ENCODE data around the gene SS18L1. TPM values are rescaled to one million over a fixed set of nuclear protein-coding genes. Genes with fewer than 3 reads are reported as not detected.

The SS18L1 gene
- total RNA-seq, 2 experiments from 2014 or later: 13.7 to 15.2 TPM

DNA sequence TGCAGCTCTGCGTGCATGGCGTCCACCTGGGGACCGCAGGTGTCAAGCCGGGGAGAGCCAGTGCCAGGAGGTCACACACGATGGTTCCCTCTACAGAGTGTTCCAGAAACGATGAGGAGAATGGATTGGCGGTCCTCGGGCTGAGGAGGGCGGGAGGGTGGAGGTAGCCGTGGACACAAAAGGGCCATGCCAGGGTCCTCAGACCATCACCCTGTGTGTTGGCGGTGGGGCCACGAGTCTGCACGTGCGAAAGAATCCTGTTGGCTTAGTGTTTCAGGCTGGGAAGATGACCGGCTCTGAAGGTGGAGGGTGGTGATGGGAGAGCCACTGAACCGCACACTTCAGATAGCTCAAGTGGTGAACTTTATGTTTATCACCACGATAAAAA lies 62.8 kb downstream of the SS18L1 start:
- no peak overlapping the region for H3K4me3 Mint-ChIP-seq
- H3K27ac Mint-ChIP-seq: no peak overlapping the region
- ChIA-PET CTCF (no interaction called here), POLR2A (no interaction called here)
- peaks cover 12% of the 10 kb centered on the region for H3K36me3 Mint-ChIP-seq
- no peaks in the 10 kb centered on the region for H3K27me3 Mint-ChIP-seq
- DNase-seq: no peak
- intact Hi-C loops (cut with micrococcal nuclease): no loop called here
- H3K4me1 Mint-ChIP-seq (ENCODE audit: low read depth): no peaks in the 10 kb centered on the region
- H3K9me3 Mint-ChIP-seq: no peaks in the 10 kb centered on the region

DNA sequence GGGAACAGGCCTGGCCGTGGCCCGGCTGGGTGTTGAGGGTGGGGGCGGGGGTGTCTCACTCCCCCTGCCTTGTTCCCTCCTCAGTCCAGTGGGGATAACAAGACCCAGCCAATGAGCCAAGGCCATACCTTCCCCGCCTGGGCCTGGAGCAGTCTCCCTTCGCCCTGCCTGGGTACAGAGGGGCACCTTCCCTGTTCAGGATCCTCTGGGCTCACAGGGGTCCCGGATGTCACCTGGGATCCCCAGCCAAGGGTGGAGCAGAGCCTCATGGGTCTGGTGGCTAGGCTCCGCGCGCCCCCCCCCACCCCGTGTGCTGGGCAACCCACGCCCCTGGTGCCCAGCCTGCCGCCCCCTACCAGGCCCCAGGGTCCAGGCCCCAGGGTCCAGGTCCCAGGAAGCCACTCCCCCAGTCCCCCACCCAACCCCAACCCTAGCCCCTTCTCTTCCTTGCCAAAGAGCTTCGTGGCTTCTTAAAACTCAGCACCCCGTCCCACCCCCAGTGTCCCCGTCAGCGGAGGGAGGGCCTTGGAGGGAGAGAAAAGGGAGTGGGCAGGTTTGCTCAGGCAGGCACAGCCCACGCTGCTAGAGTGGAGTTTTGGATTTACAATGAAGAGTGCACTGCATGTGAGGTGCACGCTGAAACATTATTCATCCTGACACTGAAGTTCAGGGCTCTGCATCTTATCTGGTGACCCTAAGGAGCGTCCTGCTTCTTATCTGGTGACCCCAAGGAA lies 64.7 kb downstream of the SS18L1 start:
- peaks cover 4% of the 10 kb centered on the region for H3K36me3 Mint-ChIP-seq
- H3K27me3 Mint-ChIP-seq: peaks cover 3% of the 10 kb centered on the region
- POLR2A ChIA-PET: no interaction called here
- DNase-seq: no peak
- intact Hi-C loops (cut with micrococcal nuclease): no loop called here
- no peak overlapping the region for H3K27ac Mint-ChIP-seq
- H3K9me3 Mint-ChIP-seq: no peaks in the 10 kb centered on the region
- CTCF ChIA-PET: no interaction called here
- no peak overlapping the region for H3K4me3 Mint-ChIP-seq
- H3K4me1 Mint-ChIP-seq (ENCODE audit: low read depth): no peaks in the 10 kb centered on the region

DNA sequence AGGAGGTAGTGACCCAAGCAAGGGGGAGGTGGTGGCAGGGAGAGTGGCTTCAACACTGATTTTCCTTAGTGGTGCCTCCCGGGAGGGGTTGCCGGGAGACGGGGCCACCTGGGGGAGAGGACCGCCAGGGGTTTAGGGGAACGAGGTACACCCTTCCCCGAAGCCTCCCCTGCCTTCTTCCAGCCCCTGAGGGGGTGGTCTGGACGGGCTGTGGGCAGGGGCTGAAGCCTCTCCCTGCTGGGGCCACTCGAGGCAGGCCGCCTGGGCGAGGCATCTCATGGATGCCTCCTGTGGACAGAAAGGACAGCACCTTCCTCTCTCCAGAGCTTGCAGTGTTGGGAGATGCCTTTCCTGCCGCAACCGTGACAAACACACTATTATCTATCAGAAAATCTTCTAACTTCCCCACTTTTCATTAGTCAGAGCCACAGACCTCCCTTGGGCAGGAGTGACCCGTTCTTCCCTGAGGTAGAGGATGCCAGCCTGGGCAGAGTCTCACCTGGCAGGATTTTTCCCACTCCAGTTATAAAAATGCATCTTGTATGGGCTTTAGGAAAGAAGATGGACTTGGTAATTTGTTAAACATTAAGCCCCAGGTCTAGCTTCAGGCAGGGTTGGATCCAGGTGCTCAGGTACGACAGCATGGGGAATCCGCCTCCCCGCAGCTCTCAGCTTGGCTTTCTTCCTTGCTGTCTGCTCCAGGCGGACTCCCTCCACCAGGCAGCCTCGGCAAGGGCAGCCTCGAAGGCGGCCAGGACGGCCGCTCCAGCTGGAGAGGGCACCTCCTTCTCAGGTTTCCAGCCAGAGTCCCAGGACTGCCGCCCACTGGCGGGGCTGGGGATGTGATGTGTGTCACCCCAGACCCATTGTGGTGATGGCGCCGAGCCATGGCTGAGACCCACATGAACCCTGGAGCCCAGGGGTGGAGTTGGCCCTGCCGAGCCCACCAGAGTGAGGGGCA lies 65.5 kb downstream of the SS18L1 start:
- DNase-seq: no peak
- H3K27me3 Mint-ChIP-seq: peaks cover 3% of the 10 kb centered on the region
- no peaks in the 10 kb centered on the region for H3K9me3 Mint-ChIP-seq
- no peaks in the 10 kb centered on the region for H3K4me1 Mint-ChIP-seq (ENCODE audit: low read depth)
- H3K4me3 Mint-ChIP-seq: no peak overlapping the region
- H3K36me3 Mint-ChIP-seq: no peaks in the 10 kb centered on the region
- CTCF ChIA-PET: no interaction called here
- POLR2A ChIA-PET: no interaction called here
- no peak overlapping the region for H3K27ac Mint-ChIP-seq
- intact Hi-C loops (cut with micrococcal nuclease): no loop called here

DNA sequence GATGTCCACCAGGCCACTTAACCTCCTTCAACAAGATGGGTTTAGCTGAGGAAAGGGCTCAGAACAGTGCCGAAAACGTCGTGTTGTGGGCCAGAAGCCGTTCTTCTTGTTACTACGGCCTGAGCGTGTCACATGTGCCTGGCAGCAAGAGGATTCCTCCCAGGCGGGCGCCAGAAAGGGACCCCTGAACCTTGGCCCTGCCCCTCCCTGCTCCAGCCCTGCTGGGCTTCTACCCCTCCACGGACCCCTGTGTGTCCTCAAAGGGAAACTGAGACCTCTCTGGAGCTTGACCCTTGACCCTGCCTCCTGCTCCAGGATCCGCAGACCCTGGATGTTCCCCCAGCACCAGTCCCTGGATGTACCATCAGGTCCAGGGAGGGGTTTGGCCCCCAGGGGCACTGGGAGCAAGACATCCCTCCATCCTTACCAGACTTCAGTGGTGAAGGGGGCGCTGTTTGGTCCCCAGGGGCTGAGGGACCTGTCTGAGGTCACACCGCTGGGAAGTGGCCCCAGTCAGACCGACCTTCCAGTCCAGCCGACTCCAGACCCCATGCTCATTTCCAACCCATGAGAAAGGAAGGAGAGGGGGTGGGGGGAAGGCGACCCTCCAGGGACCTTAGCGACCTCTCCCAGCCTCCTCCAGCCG lies 66.4 kb downstream of the SS18L1 start:
- ChIA-PET CTCF (no interaction called here), POLR2A (no interaction called here)
- no peaks in the 10 kb centered on the region for H3K4me1 Mint-ChIP-seq (ENCODE audit: low read depth)
- no peaks in the 10 kb centered on the region for H3K9me3 Mint-ChIP-seq
- peaks cover 7% of the 10 kb centered on the region for H3K27me3 Mint-ChIP-seq
- H3K27ac Mint-ChIP-seq: no peak overlapping the region
- H3K4me3 Mint-ChIP-seq: no peak overlapping the region
- H3K36me3 Mint-ChIP-seq: no peaks in the 10 kb centered on the region
- intact Hi-C loops (cut with micrococcal nuclease): no loop called here
- no peak for DNase-seq

DNA sequence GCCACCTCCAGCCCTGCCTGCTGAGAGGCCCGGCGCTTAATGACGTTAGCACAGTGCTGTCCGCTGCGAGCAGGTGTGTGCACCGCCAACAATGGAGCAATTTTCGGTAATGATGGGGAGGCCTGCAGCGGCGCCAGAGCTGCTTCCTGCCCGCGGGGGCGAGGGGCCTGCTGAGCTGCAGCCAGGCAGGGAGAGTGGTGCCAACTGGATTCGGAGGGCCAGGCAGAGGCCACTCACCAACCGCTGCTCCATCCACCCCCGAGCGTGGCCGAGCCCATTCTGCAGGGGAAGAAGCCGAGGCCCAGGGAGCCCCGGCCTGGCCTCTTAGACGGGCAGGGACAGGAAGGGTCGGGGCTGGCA lies 66.9 kb downstream of the SS18L1 start:
- intact Hi-C loops (cut with micrococcal nuclease): no loop called here
- Mint-ChIP-seq H3K4me3 (no peak overlapping the region), H3K27ac (no peak overlapping the region), H3K27me3 (peaks cover 9% of the 10 kb centered on the region), H3K4me1 (ENCODE audit: low read depth) (no peaks in the 10 kb centered on the region), H3K9me3 (no peaks in the 10 kb centered on the region), H3K36me3 (no peaks in the 10 kb centered on the region)
- DNase-seq: no peak
- ChIA-PET CTCF (no interaction called here), POLR2A (no interaction called here)

DNA sequence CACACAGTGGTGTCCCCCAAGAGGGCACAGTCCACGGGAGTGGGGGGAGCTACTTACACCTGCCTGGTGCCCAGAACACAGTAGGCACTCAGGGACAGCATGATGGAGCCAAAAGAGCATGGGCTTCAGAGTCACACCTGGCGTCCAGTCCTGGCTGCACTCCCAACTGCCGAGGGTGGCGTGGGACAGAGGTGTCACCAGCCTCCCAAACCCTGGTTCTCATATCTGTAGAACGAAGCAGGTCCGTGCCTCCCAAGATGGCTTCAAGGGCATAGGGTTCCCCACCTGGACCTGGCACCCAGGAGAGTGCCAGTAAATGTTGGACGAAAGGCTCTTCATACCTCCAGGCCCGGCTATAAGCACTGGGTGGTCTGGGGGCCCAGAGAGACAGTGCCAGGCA lies 67.6 kb downstream of the SS18L1 start:
- POLR2A ChIA-PET: no interaction called here
- no peaks in the 10 kb centered on the region for H3K9me3 Mint-ChIP-seq
- no peak overlapping the region for H3K27ac Mint-ChIP-seq
- no peaks in the 10 kb centered on the region for H3K4me1 Mint-ChIP-seq (ENCODE audit: low read depth)
- no peaks in the 10 kb centered on the region for H3K36me3 Mint-ChIP-seq
- H3K4me3 Mint-ChIP-seq: no peak overlapping the region
- intact Hi-C loops (cut with micrococcal nuclease): no loop called here
- CTCF ChIA-PET: no interaction called here
- peaks cover 9% of the 10 kb centered on the region for H3K27me3 Mint-ChIP-seq
- no peak for DNase-seq

DNA sequence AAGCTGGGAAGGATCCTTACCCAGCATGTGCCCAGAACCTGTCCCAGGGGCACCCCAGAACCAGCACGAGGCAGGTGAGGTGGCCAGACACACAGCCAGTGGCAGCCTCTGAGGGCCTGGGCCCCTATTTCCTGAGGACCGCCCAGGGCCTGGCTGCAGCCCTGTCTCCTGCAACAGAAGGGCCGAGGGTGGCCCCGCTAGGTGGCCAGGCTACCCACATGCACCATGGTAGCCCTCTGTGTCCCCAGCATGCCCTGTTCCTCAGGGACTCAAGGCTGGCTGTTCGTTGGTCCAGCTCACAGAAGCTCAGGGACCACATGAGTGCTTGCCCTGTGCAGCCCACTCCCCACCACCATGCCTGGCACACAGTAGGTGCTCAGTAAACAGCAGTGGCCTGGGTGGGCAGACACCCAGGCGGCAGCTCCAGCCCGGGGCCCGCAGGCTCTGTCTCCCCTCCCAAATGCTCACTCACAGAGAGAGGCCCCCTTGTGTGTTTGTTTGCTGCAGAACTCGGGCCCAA lies 68.3 kb downstream of the SS18L1 start:
- intact Hi-C loops (cut with micrococcal nuclease): no loop called here

DNA sequence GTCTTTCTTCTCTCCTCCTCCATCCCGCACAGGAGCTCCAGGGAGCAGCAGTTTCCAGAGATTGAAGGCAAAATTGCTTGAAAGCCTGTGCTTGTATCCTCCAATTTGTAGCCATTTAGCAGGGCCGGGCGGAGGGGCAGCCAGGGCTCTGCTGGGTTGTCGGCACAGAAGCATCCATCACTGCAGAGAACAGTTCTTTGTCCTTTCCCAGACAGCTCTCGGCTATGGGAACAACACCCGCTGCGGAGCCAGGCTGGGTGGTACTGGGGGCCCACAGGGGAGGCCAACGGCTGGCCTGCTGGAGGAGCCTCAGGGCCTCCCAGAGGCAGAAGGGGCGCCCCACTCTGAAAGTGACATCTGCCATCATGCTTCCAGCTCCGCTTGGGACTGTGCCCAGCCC lies 68.7 kb downstream of the SS18L1 start:
- no peaks in the 10 kb centered on the region for H3K9me3 Mint-ChIP-seq
- intact Hi-C loops (cut with micrococcal nuclease): no loop called here
- peaks cover 12% of the 10 kb centered on the region for H3K27me3 Mint-ChIP-seq
- ChIA-PET CTCF (no interaction called here), POLR2A (no interaction called here)
- no peak for DNase-seq
- H3K4me1 Mint-ChIP-seq (ENCODE audit: low read depth): no peaks in the 10 kb centered on the region
- no peak overlapping the region for H3K27ac Mint-ChIP-seq
- H3K36me3 Mint-ChIP-seq: no peaks in the 10 kb centered on the region
- H3K4me3 Mint-ChIP-seq: no peak overlapping the region

More for the DNA sequence above, 68.3 kb downstream of the SS18L1 start:
- DNase-seq: no peak
- H3K27me3 Mint-ChIP-seq: peaks cover 10% of the 10 kb centered on the region
- ChIA-PET POLR2A (no interaction called here), CTCF (no interaction called here)
- H3K4me3 Mint-ChIP-seq: no peak overlapping the region
- no peaks in the 10 kb centered on the region for H3K9me3 Mint-ChIP-seq
- H3K4me1 Mint-ChIP-seq (ENCODE audit: low read depth): no peaks in the 10 kb centered on the region
- H3K27ac Mint-ChIP-seq: no peak overlapping the region
- no peaks in the 10 kb centered on the region for H3K36me3 Mint-ChIP-seq

DNA sequence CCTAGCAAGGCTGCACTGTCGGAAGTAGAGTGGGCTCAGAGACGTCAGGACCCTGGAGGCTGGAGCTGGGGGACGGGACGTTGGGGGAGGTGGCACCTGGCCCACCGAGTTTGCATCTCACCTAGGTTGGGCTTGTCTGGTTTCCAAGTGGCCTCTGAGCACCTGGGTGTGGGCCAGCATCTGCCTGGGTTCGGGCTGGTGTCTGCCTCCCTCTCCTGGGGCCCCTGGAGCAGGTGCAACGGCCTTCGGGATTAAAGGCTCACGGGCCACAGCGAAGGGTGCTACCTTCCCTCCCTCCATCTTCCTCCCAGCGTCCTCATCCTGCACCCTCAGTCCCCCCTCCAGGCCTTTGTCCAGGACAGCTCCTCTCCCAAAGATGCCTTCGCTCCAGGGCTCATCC lies 70.5 kb downstream of the SS18L1 start:
- H3K27me3 Mint-ChIP-seq: peaks cover 24% of the 10 kb centered on the region
- POLR2A ChIA-PET: no interaction called here
- no peak overlapping the region for H3K4me3 Mint-ChIP-seq
- no peaks in the 10 kb centered on the region for H3K4me1 Mint-ChIP-seq (ENCODE audit: low read depth)
- CTCF ChIA-PET: no interaction called here
- no peaks in the 10 kb centered on the region for H3K36me3 Mint-ChIP-seq
- no peaks in the 10 kb centered on the region for H3K9me3 Mint-ChIP-seq
- no peak for DNase-seq
- intact Hi-C loops (cut with micrococcal nuclease): no loop called here
- H3K27ac Mint-ChIP-seq: no peak overlapping the region

DNA sequence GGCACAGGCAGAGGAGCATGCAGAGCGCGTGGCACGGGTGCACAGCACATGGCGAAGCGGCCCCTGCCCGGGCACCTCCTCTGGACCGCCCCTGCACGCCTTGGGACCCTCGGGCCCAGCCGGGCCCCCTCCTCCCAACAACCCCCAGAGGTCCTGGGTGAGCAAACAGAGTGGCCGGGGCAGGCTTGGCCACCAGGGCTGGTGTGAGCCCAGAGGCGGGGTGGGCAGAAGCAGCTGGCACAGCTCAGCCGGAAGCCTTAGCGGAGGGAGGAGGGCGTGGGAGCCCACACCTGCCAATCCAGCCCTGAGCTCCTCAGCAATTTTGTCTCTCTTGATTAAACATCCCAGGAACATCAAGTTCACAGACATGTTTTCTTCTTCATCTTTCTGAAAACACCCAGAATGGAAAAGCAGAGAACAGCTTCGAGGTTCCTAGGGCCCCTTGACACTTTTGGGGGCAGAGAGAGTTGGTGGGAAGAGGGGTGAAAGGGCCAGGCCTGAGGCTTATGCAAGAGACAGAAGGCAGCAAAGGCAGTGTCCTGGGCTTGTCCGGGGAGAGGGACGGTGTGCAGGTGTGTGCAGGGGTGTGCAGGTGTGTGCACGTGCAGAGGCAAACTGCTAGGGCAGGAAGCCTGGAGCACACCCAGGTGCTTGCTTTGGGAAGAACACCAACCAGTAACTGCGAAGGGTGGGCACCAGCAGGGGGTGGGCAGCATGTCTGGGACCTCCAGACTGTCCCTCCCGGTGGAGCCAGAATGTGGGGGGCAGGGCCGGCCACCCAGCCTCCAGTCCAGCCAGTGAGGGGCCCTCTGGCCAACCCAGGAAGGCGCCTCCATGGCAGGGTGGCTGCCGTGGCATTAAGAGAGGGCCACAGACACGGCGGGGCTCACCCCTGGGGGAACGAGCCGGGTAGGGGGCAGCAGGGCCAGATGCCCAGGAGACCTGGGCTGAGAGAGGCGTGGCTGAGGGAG lies 71.7 kb downstream of the SS18L1 start:
- no peak overlapping the region for H3K27ac Mint-ChIP-seq
- intact Hi-C loops (cut with micrococcal nuclease): no loop called here
- peaks cover 26% of the 10 kb centered on the region for H3K27me3 Mint-ChIP-seq
- no peaks in the 10 kb centered on the region for H3K36me3 Mint-ChIP-seq
- DNase-seq: no peak
- CTCF ChIA-PET: no interaction called here
- POLR2A ChIA-PET: no interaction called here
- no peaks in the 10 kb centered on the region for H3K9me3 Mint-ChIP-seq
- no peak overlapping the region for H3K4me3 Mint-ChIP-seq
- no peaks in the 10 kb centered on the region for H3K4me1 Mint-ChIP-seq (ENCODE audit: low read depth)

DNA sequence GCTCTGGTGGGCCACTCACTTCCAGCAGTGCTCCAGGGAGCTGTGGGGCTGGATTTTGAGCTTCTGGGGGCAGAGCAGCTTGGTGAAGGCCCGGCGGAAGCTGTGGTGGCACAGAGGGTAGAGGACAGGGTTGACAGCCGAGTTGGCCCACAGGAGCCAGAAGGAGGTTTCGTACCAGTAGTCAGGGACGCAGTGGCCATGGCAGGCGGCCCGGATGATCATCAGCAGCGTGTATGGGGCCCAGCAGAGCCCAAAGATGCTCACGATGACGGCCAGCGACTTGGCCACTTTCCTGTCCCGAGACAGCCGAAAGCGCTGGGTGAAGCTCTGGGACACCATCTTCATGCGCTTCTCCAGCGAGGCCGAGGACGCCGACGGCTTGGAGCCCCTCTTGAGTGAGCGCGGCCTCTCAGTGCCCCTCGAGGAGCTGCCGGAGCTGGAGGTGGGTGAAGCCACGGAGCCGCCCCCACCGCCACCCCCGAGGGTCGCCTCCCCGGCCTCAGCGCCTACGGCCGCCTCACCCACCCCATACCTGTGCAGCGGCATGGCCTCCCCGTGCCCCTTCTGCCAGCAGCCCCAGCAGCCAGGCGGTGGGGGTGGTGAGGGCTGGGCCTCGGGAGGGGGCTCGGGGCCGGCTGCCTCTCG lies 72.5 kb downstream of the SS18L1 start:
- no peaks in the 10 kb centered on the region for H3K4me1 Mint-ChIP-seq (ENCODE audit: low read depth)
- ChIA-PET CTCF (no interaction called here), POLR2A (no interaction called here)
- peaks cover 32% of the 10 kb centered on the region for H3K27me3 Mint-ChIP-seq
- no peaks in the 10 kb centered on the region for H3K9me3 Mint-ChIP-seq
- no peak overlapping the region for H3K4me3 Mint-ChIP-seq
- no peak for DNase-seq
- H3K36me3 Mint-ChIP-seq: no peaks in the 10 kb centered on the region
- intact Hi-C loops (cut with micrococcal nuclease): no loop called here
- no peak overlapping the region for H3K27ac Mint-ChIP-seq
